EL (cell line): Measurements from ENCODE around the gene EBPL.
A peak's percentile ranks its signal among the peaks of the same experiment; 100 is the strongest.
"Not testable (repeated sequence)": the region's sequence is repeated elsewhere in the genome, so short reads cannot be mapped to it uniquely, and the experiment has no call there.

Source experiments
- DNase-seq: peaks from one replicate; pipeline ENCODE4 v3.0.0-alpha.2; 2016

Gene EBPL

GRCh38 chr13:49632156-49632555, 59.1 kb downstream of the EBPL start:
- no peak for DNase-seq

GRCh38 chr13:49630580-49630979, 60.7 kb downstream of the EBPL start:
- DNase-seq: no peak

- peak; percentile 23 for DNase-seq
Measured at GRCh38 chr13:49629947-49630346, 61.3 kb downstream of the EBPL start.

- no peak for DNase-seq
Measured at GRCh38 chr13:49629196-49629938, 61.9 kb downstream of the EBPL start.

GRCh38 chr13:49627831-49628652, 63.2 kb downstream of the EBPL start, which contains the start of gene ARL11:
TSS of gene ARL11 (plus strand) at chr13:49628507. CDS start at chr13:49630448, 1,941 bp downstream.
- DNase-seq: no peak

GRCh38 chr13:49625392-49626079, 65.8 kb downstream of the EBPL start:
- DNase-seq: no peak

- DNase-seq: no peak
Measured at GRCh38 chr13:49624229-49624628, 67.1 kb downstream of the EBPL start.

GRCh38 chr13:49622174-49622946, 68.9 kb downstream of the EBPL start:
- DNase-seq: no peak

- DNase-seq: no peak
Measured at GRCh38 chr13:49620170-49620621, 71.1 kb downstream of the EBPL start.

GRCh38 chr13:49616676-49617065, 74.6 kb downstream of the EBPL start:
- DNase-seq: no peak

- no peak for DNase-seq
Measured at GRCh38 chr13:49615836-49616675, 75.2 kb downstream of the EBPL start.

- DNase-seq: not testable (repeated sequence)
Measured at GRCh38 chr13:49612042-49612441, 79.2 kb downstream of the EBPL start.
